GM13976 (cell line): ENCODE measurements around the gene GLRA2.
"Not testable (repeated sequence)": the region's sequence is repeated elsewhere in the genome, so short reads cannot be mapped to it uniquely, and the experiment has no call there.

Experiments used
- DNase-seq: peaks from one replicate; pipeline ENCODE4 v3.0.0; 2012; ENCODE audit warnings: low spot score
- in situ Hi-C: fragments of 300-500 bp; cut with MboI; formaldehyde crosslinking; loops from one replicate; pipeline ENCODE4 v1.12.0; 2022; ENCODE audit warnings: low sequenced_read_pairs, mixed read lengths, inconsistent platforms; ENCODE audit not compliant: unreplicated experiment
- TF ChIP-seq, protein P1 (sequence below): IDR thresholded peaks from 2 replicates; pipeline ENCODE4 v1.5.1; 2012; ENCODE audit warnings: borderline replicate concordance, mild to moderate bottlenecking; ENCODE audit not compliant: insufficient read depth; ENCODE audit errors: extremely low read depth, missing control alignments, control extremely low read depth

The GLRA2 gene

GRCh38 chrX:14670819-14671218 is 141.5 kb downstream of the GLRA2 start:
- DNase-seq = no peak
- in situ Hi-C loops = no loop called here

DNA sequence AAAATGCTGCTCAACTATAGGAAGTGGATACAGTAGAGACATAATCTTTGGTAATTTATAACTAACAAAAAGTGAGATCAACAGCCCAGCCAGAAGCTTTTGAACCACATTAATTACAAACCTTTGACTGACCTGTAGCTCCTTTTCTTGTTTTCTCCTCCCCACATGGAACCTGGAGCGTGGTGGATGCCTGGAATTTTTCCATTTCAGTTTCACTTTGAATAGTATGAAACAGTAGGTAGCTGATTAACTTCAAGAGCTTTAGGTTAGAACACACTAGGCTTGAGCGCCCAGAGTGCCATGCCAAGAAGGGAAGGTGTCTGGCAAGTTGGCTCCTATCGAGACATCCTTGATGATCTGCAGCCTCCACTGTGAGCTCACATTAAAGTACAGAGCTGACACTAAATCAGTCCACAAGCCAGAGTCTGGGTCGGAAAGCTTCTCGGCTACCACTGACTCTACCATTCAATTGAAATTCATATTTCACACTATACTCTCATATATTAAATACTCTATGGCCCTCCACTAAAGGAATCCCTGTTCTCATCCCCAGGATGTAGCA is 143.4 kb downstream of the GLRA2 start:
- TF ChIP-seq, protein P1, sequence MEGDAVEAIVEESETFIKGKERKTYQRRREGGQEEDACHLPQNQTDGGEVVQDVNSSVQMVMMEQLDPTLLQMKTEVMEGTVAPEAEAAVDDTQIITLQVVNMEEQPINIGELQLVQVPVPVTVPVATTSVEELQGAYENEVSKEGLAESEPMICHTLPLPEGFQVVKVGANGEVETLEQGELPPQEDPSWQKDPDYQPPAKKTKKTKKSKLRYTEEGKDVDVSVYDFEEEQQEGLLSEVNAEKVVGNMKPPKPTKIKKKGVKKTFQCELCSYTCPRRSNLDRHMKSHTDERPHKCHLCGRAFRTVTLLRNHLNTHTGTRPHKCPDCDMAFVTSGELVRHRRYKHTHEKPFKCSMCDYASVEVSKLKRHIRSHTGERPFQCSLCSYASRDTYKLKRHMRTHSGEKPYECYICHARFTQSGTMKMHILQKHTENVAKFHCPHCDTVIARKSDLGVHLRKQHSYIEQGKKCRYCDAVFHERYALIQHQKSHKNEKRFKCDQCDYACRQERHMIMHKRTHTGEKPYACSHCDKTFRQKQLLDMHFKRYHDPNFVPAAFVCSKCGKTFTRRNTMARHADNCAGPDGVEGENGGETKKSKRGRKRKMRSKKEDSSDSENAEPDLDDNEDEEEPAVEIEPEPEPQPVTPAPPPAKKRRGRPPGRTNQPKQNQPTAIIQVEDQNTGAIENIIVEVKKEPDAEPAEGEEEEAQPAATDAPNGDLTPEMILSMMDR = no peak
- DNase-seq = no peak
- in situ Hi-C loops = no loop called here

More at GRCh38 chrX:14670819-14671218, 141.5 kb downstream of the GLRA2 start:
- TF ChIP-seq, protein P1 = no peak

DNA sequence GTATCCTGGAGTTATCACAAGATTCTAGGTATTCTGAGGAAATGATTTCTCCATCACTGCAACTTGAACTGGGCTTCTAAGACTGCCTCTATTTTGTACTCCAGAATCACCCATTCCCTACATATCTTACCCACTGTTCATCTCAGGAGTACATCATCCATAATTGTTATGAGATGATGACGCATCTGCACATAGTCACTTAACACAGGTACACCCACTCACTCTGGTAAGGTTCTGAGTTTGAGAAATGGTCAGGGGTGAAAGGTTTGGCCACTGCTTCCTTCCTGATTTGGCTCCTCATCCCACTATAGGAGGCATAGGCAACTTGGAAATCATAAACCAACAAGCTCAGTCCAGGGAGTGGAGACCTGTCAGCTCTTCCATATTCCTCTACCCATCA is 143.9 kb downstream of the GLRA2 start:
- TF ChIP-seq, protein P1 = no peak
- in situ Hi-C loops = no loop called here

GRCh38 chrX:14673764-14674163 is 144.4 kb downstream of the GLRA2 start:
- in situ Hi-C loops = no loop called here
- DNase-seq = peak; percentile 33
- TF ChIP-seq, protein P1 = no peak

More for the DNA sequence above, 143.9 kb downstream of the GLRA2 start:
- no peak for DNase-seq

- DNase-seq = no peak
- in situ Hi-C loops = no loop called here
- TF ChIP-seq, protein P1 = no peak
Observed at GRCh38 chrX:14675500-14675899, 146.2 kb downstream of the GLRA2 start.

- TF ChIP-seq, protein P1 = no peak
- DNase-seq = no peak
Observed at GRCh38 chrX:14676431-14676830, 147.1 kb downstream of the GLRA2 start.

GRCh38 chrX:14688331-14688730 is 159.0 kb downstream of the GLRA2 start:
- DNase-seq, in situ Hi-C loops: not testable (repeated sequence)

More at GRCh38 chrX:14676431-14676830, 147.1 kb downstream of the GLRA2 start:
- in situ Hi-C loops = no loop called here
